GM18526 (cell line): ENCODE measurements around the gene NFIL3.
A peak's percentile ranks its signal among the peaks of the same experiment; 100 is the strongest.

Experiments
- POLR2A ChIP-seq: IDR thresholded peaks from 3 replicates; pipeline ENCODE4 v1.6.1; 2011; ENCODE audit not compliant: insufficient read length; ENCODE audit errors: extremely low read depth

The NFIL3 gene

DNA sequence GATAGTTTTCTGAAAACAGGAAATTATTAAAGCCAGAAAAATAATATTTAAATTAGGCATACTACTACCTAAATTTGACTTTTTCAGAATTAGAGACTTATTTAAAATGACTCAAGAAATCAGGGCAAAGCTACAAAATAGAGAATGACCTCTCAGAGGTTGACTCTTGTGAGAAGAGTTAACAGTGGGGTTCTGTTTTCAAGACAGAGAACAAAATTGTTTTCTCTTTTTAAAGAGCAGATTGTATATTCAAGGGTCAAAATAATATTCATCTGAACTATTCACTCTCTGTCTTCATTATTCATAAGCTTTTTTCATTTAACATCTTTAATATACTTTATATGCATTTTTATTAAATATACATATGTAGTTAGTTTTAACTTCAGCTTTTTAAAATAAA lies 40.1 kb downstream of the NFIL3 start:
- TF ChIP-seq POLR2A: no peak

DNA sequence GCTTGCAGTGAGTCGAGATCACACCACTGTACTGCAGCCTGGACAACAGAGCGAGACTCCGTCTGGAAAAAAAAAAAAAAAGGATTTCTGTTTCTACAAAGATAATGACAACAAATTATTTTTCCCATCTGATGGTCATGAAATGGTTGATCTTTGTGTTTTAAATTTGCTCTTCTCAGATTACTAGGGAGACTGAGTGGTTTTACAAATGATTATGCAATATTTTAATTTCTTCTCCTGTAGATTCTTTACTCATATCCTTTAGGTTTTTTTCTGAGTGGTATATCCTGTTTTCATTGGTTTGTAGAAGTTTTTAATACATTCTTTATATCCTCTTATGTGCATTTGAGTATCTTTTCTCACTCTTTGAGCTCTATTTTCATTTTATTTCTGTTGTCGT lies 41.3 kb downstream of the NFIL3 start:
- TF ChIP-seq POLR2A: no peak

DNA sequence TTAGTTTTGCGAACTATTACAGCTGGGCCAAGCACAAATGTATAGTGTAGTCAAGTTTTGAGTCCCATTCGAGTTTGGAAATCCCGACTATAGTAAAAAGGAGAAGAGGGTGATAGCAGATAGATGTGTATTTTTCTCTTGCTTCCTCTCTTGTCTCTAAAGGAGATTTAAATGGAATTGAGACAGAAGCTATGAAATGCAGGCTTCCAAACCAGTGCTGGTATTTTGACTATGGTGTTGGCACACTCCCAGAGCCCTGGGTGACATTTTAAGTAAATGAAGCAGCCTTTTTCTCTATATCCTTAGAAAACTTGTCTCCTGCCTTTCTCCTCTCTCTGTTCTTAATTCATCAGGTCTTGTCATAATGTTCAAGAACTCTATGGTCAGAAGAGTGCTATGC lies 44.2 kb downstream of the NFIL3 start:
- no peak for TF ChIP-seq POLR2A

DNA sequence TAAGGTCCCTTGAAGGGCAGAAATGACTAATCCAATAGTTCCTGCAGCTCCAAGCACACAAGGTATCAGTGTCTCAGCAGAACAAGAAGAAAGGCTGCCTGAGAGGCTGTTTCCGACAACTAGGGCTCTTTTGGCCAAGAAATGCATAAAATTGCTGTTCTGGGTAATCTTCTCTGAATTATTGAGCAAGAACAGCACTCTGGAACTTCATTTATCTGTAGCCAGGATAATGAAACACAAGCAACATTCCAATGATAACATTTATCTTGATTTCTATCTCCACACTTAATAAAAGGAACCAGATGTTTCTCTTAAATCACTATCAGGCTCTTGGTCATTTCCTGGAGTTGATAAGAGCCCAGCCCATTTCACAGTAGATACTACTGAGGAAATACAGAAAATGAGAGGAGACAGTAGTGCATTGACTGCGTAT lies 44.9 kb downstream of the NFIL3 start:
- no peak for TF ChIP-seq POLR2A

DNA sequence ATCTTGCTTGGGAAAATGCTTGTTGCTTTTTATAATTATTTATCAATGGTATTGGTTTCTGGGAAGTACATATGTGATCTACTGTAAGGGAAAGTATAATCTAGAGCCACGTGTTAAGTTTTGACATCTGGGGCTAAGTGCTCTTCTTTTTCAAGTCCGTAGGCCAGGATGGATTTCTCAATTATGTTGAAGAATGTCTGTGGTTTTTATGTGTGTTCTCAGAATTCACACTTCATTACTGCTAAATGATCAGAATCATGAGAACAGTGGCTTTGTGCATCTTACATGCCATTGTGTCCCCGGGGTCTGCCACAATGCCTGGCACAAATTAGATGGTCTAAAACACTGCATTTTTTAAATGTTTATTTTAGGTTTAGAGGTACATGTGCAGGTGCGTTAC lies 47.4 kb downstream of the NFIL3 start:
- no peak for TF ChIP-seq POLR2A

DNA sequence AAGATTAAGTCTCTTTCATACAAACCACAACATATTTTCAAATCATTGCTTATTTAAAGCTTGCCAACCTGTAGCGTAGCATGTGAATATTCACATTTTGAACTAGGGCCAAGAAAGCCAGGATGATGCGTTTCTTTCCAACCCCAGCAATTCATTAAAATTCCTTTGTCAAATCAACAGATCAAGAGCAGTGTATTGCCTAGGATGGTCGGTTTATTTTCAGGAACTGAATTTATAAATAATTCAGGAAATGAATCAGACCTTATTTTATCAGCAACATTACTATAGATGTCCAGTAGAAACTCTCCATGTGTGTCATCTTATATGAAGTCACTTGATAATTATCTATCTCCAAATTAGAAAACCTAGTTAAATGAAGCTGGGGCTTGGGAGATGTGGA lies 48.7 kb downstream of the NFIL3 start:
- TF ChIP-seq POLR2A: no peak

DNA sequence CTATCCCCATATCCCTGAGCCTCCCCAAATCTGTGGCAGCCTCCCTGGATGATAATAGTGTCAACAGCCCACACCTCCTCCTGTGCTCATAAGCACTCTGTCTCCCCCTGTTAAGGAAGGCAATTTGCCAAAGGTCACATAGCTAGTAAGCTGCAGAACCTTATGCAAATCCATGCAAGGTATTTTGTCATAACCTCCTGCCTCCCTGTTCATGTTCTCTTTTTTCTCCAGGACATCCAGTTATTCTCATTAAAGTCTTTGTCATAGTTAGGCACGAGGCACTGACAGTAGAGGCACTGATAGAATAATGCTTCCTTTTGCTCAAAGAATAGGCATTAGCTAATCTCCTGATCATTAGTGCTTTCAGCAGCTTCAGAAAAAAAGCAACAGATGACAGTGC lies 51.7 kb downstream of the NFIL3 start:
- TF ChIP-seq POLR2A: no peak

DNA sequence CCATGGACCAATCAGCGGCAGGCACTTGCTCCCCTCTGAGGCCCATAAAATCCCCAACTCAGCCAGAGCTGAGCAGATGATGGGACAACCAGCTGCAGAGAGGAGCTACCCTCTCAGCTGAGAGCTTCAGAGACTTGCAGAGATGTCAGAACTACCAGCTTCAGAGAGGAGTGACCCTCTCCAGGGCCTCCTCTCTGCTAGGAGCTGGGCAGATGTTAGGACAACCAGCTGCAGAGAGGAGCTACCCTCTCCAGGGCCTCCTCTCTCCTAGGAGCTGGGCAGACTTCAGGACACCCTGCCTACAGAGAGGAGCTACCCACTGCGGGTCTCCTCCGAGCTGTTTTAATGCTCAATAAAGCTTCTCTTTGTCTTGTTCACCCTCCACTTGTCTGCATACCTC lies 58.9 kb downstream of the NFIL3 start:
- TF ChIP-seq POLR2A: no peak

DNA sequence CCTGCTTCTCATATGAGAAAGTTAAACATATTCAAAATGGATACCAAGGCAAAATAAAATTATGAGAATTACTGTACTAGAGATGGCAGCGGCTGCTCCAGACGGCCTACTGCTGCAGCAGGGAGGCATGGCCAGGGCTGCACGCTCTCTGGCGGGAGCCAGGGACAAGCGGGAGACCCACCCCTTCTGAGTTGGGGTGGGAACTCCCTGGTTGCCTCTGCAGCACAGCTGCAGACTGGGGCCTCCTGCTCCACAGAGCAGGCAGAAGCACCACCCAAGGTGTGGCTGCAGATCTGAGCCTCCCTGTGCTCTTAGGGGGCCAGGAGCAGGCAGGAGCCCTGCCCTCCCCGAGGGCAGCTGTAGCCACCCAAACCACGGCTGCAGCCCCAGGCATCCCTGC lies 59.6 kb downstream of the NFIL3 start:
- TF ChIP-seq POLR2A: no peak

DNA sequence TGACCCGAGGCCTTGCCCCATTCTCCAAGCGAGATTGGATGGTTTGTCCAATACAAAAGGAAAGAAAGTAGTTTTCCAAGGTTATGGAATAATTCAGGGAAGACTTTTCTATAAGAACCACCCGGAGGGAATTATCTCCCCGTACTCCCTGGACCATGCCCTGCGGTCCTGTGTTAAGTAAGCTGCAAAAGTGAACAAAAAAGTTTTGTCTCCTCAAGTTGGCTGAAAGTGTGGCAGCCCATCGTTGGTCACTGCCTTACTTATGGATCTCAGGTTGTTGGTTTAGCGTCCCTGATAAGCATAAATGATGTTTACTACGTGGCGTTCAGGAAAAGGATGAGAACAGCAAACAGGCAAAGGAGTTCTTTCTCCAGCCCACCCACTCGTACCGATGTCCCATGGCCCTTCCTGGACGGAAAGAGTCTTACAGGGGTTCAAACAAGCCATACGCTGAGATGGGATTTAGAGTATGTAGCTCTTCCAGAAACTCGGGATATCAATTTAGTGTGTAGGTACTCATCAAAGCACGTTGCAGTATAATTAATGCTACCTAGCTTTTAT lies 61.5 kb downstream of the NFIL3 start:
- no peak for TF ChIP-seq POLR2A

DNA sequence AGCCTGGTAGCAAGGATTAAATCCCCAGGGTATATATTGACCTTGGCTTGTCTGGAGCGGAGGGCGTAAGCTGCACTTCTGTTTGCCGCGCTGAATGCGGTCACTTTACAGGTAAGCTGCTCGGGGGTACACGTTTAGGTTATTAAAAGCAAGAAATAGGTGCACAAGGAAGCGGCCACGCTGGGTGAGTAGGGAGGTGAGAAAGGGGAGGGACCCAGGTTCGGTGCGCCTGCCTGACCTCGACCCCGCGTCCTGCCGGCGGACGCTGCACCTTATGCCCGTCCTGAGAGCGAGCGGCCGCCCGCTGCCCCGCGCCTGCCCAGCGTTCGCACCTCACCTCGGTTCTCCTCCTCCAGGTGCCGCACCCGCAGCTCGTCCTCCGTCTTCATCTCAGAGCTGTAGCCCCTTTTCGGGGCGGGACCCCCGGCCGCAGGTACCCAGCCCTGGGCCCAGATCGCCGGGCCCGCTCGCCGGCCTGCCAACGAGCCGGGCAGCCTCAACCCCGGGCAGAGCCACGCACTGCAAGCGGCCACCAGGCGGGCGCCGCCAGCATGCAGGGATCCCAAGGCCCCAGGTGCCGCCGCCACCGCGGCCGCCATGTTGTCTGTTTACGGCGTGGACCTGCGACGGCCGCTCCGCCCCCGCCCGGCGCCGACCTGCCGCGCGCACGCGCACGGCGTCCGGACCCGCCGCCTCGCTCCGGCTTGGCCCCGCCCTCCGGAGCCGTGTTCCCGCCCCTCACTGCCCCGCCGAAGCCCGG lies 62.2 kb downstream of the NFIL3 start, which contains the start of gene AUH:
Gene AUH, minus strand, starts transcription at position 628 of the 760 bp plus-strand sequence. Its CDS starts 29 bp downstream, at position 599.
- TF ChIP-seq POLR2A: peak; percentile 57

DNA sequence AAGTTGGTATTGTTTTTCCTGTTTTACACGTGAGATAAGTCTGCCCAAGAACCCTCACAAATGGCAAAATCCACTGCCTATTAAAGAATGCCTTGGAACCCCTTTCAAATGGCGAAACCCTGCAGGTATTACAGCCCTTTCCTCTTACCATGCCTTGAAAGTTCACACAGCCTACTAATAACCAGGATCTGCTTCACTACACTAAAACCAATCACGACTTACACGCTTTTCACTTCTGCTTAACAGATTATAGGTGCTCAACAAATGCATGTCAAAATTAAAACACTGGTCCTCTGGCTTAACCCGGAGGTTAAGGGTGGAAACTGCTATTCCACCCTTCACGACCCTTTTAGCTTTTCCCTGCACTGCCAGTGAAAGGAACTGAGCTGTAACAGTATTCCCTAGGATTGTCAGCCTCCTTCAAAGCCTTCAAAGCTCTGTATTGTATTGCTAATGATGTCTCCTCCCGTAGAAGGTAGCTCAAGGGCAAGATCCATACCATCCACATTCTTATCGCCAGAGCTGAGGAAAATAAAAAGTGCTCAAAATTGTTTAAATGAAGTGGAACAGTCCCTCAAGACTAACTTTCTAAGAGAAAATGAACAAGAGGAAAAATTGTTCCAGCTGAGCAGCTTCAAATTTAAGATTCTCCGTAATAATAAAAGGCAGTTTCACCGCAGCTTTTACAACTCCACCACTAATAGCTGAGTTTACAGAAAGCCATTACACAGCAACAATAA lies 62.9 kb downstream of the NFIL3 start:
- TF ChIP-seq POLR2A: no peak

DNA sequence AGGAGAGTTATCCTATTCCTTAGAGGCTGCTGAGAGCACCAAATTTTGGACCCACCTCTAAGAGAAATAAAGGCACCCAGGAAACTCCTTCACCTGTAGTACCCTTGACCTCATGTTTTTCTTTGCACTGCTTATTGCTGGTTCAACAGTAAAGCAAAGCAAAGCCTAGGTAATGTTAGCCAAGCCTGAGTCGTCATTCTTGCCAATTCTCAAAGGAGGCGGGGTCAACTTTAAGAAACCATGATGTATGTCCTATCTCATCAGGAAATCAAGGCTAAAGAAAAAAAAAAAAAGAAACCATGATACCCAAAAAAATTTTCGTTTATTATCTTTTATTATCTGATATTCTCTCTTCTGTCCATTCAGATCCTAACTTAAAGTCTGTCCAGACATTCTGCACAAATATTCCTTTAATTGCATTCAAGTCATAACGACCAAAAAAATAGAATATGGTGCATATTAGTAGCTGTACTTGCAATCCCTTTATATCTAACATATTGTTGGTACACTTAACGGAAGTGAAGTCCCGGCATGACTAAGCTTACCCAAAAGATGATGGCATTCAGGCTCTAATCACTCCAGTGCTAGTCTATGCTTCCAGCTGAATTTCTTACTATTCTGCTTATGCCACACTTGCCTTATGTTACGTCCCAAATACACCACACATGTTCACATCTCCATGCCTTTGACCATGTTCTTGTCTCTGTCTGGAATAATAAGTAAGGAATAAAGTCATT lies 63.7 kb downstream of the NFIL3 start:
- no peak for TF ChIP-seq POLR2A

DNA sequence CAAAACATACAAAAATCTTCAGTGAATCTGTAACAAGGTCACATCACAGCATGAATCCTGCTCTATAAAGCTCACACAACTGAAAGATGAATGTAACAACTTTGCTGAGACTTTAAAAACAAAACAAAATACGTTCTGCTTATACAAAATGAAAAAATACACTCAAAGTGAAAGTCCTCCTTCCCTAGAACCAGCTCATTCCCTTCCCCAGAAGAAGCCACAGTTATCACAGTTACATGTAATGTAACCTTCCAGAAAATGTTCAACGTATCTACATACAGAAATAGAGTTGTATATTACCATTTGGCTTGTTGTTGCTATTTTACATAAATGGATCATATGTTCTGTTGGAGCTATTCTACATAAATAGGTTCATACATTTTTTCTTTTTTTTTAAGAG lies 64.5 kb downstream of the NFIL3 start:
- no peak for TF ChIP-seq POLR2A
